Neural crest cell (in vitro differentiated cells): ENCODE measurements around the gene MIDN. TPM values are rescaled to one million over a fixed set of nuclear protein-coding genes. Genes with fewer than 3 reads are reported as not detected.

ENCODE experiments used
- DNase-seq: peaks from one replicate; pipeline ENCODE4 v3.0.0; 2021; ENCODE audit warnings: low read depth, mixed read lengths, low spot score
- H3K27ac Mint-ChIP-seq: one replicate; pipeline ENCODE4 v1.8.0; 2021; ENCODE audit warnings: mild to moderate bottlenecking, mixed read lengths; ENCODE audit not compliant: unreplicated experiment
- H3K27me3 Mint-ChIP-seq: 2 replicates; pipeline ENCODE4 v1.8.0; 2021; ENCODE audit warnings: low read depth, mild to moderate bottlenecking, mixed read lengths
- H3K36me3 Mint-ChIP-seq: 2 replicates; pipeline ENCODE4 v1.8.0; 2021; ENCODE audit warnings: low read depth, mild to moderate bottlenecking, mixed read lengths
- H3K4me1 Mint-ChIP-seq: 2 replicates; pipeline ENCODE4 v1.8.0; 2021; ENCODE audit warnings: mixed read lengths
- H3K4me3 Mint-ChIP-seq: one replicate; pipeline ENCODE4 v1.8.0; 2021; ENCODE audit warnings: mild to moderate bottlenecking, mixed read lengths
- H3K9me3 Mint-ChIP-seq: 2 replicates; pipeline ENCODE4 v1.8.0; 2021; ENCODE audit warnings: mixed read lengths
- CTCF ChIP-seq: fragments of 200-600 bp; sonication (generic); conservative IDR thresholded peaks from 2 replicates; pipeline ENCODE4 v1.5.0; 2021; ENCODE audit warnings: antibody characterized with exemption, mild to moderate bottlenecking
- total RNA-seq: library from RNA; stranded (reverse); gene quantifications from 2 replicates; pipeline ENCODE4 v1.2.1, GENCODE V29; 2021

The MIDN gene
- total RNA-seq, 1 donor from 2014 or later, result 187 TPM

GRCh38 chr19:1254530-1255185 lies 6.3 kb downstream of the MIDN start:
- H3K27ac Mint-ChIP-seq, result no peak overlapping the region
- peak overlapping the region; percentile 80 for H3K4me3 Mint-ChIP-seq
- peaks cover 15% of the 10 kb centered on the region for H3K36me3 Mint-ChIP-seq
- H3K4me1 Mint-ChIP-seq, result peaks cover 25% of the 10 kb centered on the region
- no peak for TF ChIP-seq CTCF
- no peak for DNase-seq
- peaks cover 19% of the 10 kb centered on the region for H3K27me3 Mint-ChIP-seq
- H3K9me3 Mint-ChIP-seq, result no peaks in the 10 kb centered on the region

- Mint-ChIP-seq H3K36me3 (peaks cover 14% of the 10 kb centered on the region), H3K27me3 (peaks cover 22% of the 10 kb centered on the region), H3K4me1 (peaks cover 29% of the 10 kb centered on the region), H3K27ac (no peak overlapping the region), H3K9me3 (no peaks in the 10 kb centered on the region), H3K4me3 (peak overlapping the region; percentile 80)
- DNase-seq, result no peak
- TF ChIP-seq CTCF, result no peak
Observed at GRCh38 chr19:1255186-1256161, 7.1 kb downstream of the MIDN start.

- peaks cover 9% of the 10 kb centered on the region for H3K36me3 Mint-ChIP-seq
- TF ChIP-seq CTCF, result no peak
- no peaks in the 10 kb centered on the region for H3K9me3 Mint-ChIP-seq
- H3K27ac Mint-ChIP-seq, result no peak overlapping the region
- H3K4me3 Mint-ChIP-seq, result peak overlapping the region; percentile 86
- no peak for DNase-seq
- H3K4me1 Mint-ChIP-seq, result peaks cover 37% of the 10 kb centered on the region
- peaks cover 25% of the 10 kb centered on the region for H3K27me3 Mint-ChIP-seq
Observed at GRCh38 chr19:1256646-1257474, 8.5 kb downstream of the MIDN start.

- Mint-ChIP-seq H3K27me3 (peaks cover 26% of the 10 kb centered on the region), H3K4me1 (peaks cover 43% of the 10 kb centered on the region), H3K9me3 (no peaks in the 10 kb centered on the region), H3K4me3 (peak overlapping the region; percentile 86), H3K27ac (no peak overlapping the region), H3K36me3 (peaks cover 9% of the 10 kb centered on the region)
- no peak for TF ChIP-seq CTCF
- no peak for DNase-seq
Observed at GRCh38 chr19:1257475-1258162, 9.2 kb downstream of the MIDN start.

- Mint-ChIP-seq H3K4me3 (peak overlapping the region; percentile 86), H3K4me1 (peaks cover 47% of the 10 kb centered on the region), H3K27ac (no peak overlapping the region), H3K9me3 (no peaks in the 10 kb centered on the region), H3K27me3 (peaks cover 27% of the 10 kb centered on the region), H3K36me3 (peaks cover 9% of the 10 kb centered on the region)
- no peak for DNase-seq
- no peak for TF ChIP-seq CTCF
Observed at GRCh38 chr19:1258163-1258492, 9.7 kb downstream of the MIDN start.
